IMR-90 (cell line): ENCODE measurements around the gene DISP1. TPM values are rescaled to one million over a fixed set of nuclear protein-coding genes. Genes with fewer than 3 reads are reported as not detected.

Experiments
- ATAC-seq: fragments of 200-7000 bp; cut with Tn5 transposase; 2 replicates; pipeline ENCODE4 v1.9.1; 2020; ENCODE audit warnings: low read depth, mild to moderate bottlenecking, moderate library complexity
- BruUV-seq: library from RNA; stranded (reverse); fragments of 400-500 nt; replicated peaks from 2 replicates; lab custom pipeline; 2021; lab: Mats Ljungman, UMichigan
- CTCF ChIA-PET: fragments of 300-600 bp; formaldehyde crosslinking; extraction: SDS; loops from one replicate; lab custom pipeline; 2021; ENCODE audit warnings: antibody characterized with exemption; lab: Yijun Ruan, JAX
- POLR2A ChIA-PET: fragments of 300-600 bp; sonication (Branson Sonifier 250); formaldehyde crosslinking; loops from one replicate; lab custom pipeline; 2022; ENCODE audit warnings: antibody characterized with exemption; ENCODE audit not compliant: unreplicated experiment; lab: Charles Lee
- DNase-seq: peaks from one replicate; pipeline ENCODE4 v3.0.0; 2013
- H2AFZ ChIP-seq: replicated peaks from 2 replicates; pipeline ENCODE3; 2013; ENCODE audit warnings: low read length, mild to moderate bottlenecking; ENCODE audit not compliant: poor library complexity
- H2AK5ac ChIP-seq: 2 replicates; pipeline ENCODE4 v1.6.1; 2013; ENCODE audit warnings: low read depth, low read length, inconsistent platforms
- H2AK9ac ChIP-seq: replicated peaks from 2 replicates; pipeline ENCODE3; 2013; ENCODE audit warnings: mild to moderate bottlenecking, low read depth, low read length, moderate library complexity; ENCODE audit not compliant: poor library complexity
- H2BK120ac ChIP-seq: 2 replicates; pipeline ENCODE4 v1.6.1; 2013; ENCODE audit warnings: low read depth, low read length, inconsistent platforms
- H2BK15ac ChIP-seq: 3 replicates; pipeline ENCODE4 v1.6.1; 2013; ENCODE audit warnings: low read depth, low read length, inconsistent platforms
- H2BK20ac ChIP-seq: 2 replicates; pipeline ENCODE4 v1.6.1; 2013; ENCODE audit warnings: low read depth, mild to moderate bottlenecking, inconsistent platforms, low read length, moderate library complexity
- H2BK5ac ChIP-seq: 2 replicates; pipeline ENCODE4 v1.6.1; 2013; ENCODE audit warnings: mild to moderate bottlenecking, low read depth, low read length, inconsistent platforms; ENCODE audit not compliant: poor library complexity, severe bottlenecking
- H3K14ac ChIP-seq: replicated peaks from 2 replicates; pipeline ENCODE4 v1.6.1; 2013; ENCODE audit warnings: low read depth, low read length, inconsistent platforms
- H3K18ac ChIP-seq: 2 replicates; pipeline ENCODE4 v1.6.1; 2013; ENCODE audit warnings: low read depth, low read length, control low read depth
- H3K23ac ChIP-seq: 2 replicates; pipeline ENCODE4 v1.6.1; 2013; ENCODE audit warnings: low read depth, low read length, inconsistent platforms
- H3K27ac ChIP-seq: 2 replicates; pipeline ENCODE4 v1.5.1; 2013; ENCODE audit warnings: mild to moderate bottlenecking, control low read depth, low read length; ENCODE audit not compliant: insufficient read depth
- H3K27me3 ChIP-seq: 2 replicates; pipeline ENCODE4 v1.6.1; 2013; ENCODE audit warnings: low read length; ENCODE audit not compliant: control insufficient read depth, insufficient read depth
- H3K36me3 ChIP-seq: 2 replicates; pipeline ENCODE4 v1.6.1; 2013; ENCODE audit warnings: low read length, mixed read lengths; ENCODE audit not compliant: control insufficient read depth, insufficient read depth
- H3K4ac ChIP-seq: 2 replicates; pipeline ENCODE4 v1.6.1; 2013; ENCODE audit warnings: low read depth, low read length, inconsistent platforms
- H3K4me1 ChIP-seq: 2 replicates; pipeline ENCODE4 v1.6.1; 2013; ENCODE audit warnings: low read length, mixed read lengths; ENCODE audit not compliant: control insufficient read depth, insufficient read depth
- H3K4me2 ChIP-seq: 2 replicates; pipeline ENCODE4 v1.6.1; 2013; ENCODE audit warnings: low read depth, mild to moderate bottlenecking, control low read depth, low read length, moderate library complexity
- H3K4me3 ChIP-seq: 2 replicates; pipeline ENCODE4 v1.5.1; 2013; ENCODE audit warnings: low read depth, mild to moderate bottlenecking, control low read depth, low read length, moderate library complexity; ENCODE audit not compliant: insufficient read depth
- H3K56ac ChIP-seq: 2 replicates; pipeline ENCODE4 v1.6.1; 2013; ENCODE audit warnings: low read length, inconsistent platforms; ENCODE audit not compliant: insufficient read depth; ENCODE audit errors: extremely low read depth
- H3K79me1 ChIP-seq, 2 experiments: 2 replicates each; pipeline ENCODE4 v1.6.1; 2013; ENCODE audit warnings: low read length in 2 of 2, inconsistent platforms in 1 of 2, low read depth in 1 of 2
- H3K9ac ChIP-seq: 2 replicates; pipeline ENCODE4 v1.6.1; 2013; ENCODE audit warnings: low read depth, low read length, control low read depth
- H3K9me1 ChIP-seq: 2 replicates; pipeline ENCODE4 v1.6.1; 2013; ENCODE audit warnings: low read length, inconsistent platforms; ENCODE audit not compliant: insufficient read depth
- H3K9me3 ChIP-seq: 2 replicates; pipeline ENCODE4 v1.6.1; 2013; ENCODE audit warnings: low read length; ENCODE audit not compliant: control insufficient read depth, insufficient read depth
- H4K20me1 ChIP-seq: 2 replicates; pipeline ENCODE4 v1.6.1; 2013; ENCODE audit warnings: low read length, inconsistent platforms; ENCODE audit not compliant: insufficient read depth
- H4K5ac ChIP-seq: 2 replicates; pipeline ENCODE4 v1.6.1; 2013; ENCODE audit warnings: mild to moderate bottlenecking, low read depth, low read length, control low read depth
- H4K8ac ChIP-seq, 2 experiments: 2 replicates each; pipeline ENCODE4 v1.6.1; 2013; ENCODE audit warnings: low read depth in 2 of 2, low read length in 2 of 2, control low read depth in 1 of 2, inconsistent platforms in 1 of 2
- H4K91ac ChIP-seq: 2 replicates; pipeline ENCODE4 v1.6.1; 2013; ENCODE audit warnings: low read depth, low read length, inconsistent platforms; ENCODE audit not compliant: insufficient read depth
- BHLHE40 ChIP-seq: fragments of 150-350 bp; IDR thresholded peaks from 2 replicates; pipeline ENCODE4 v1.6.1; 2016; ENCODE audit warnings: mild to moderate bottlenecking, low read depth, low read length
- MAFK ChIP-seq: IDR thresholded peaks from 2 replicates; pipeline ENCODE4 v1.6.1; 2012; ENCODE audit warnings: low read depth, low read length, improper control_type of control experiment
- MAZ ChIP-seq: IDR thresholded peaks from 2 replicates; pipeline ENCODE4 v1.6.1; 2012; ENCODE audit warnings: low read depth, mild to moderate bottlenecking, low read length, improper control_type of control experiment, moderate library complexity, borderline replicate concordance
- MXI1 ChIP-seq: IDR thresholded peaks from 2 replicates; pipeline ENCODE4 v1.6.1; 2012; ENCODE audit warnings: low read depth, mild to moderate bottlenecking, low read length, moderate library complexity, borderline replicate concordance
- NFE2L2 ChIP-seq: fragments of 150-350 bp; IDR thresholded peaks from 2 replicates; pipeline ENCODE4 v1.6.1; 2016; ENCODE audit warnings: low read depth, mild to moderate bottlenecking, low read length
- POLR2A ChIP-seq: IDR thresholded peaks from 2 replicates; pipeline ENCODE4 v1.6.1; 2012; ENCODE audit warnings: mild to moderate bottlenecking, low read depth, low read length
- RAD21 ChIP-seq: IDR thresholded peaks from 2 replicates; pipeline ENCODE4 v1.6.1; 2012; ENCODE audit warnings: low read length, improper control_type of control experiment
- RFX5 ChIP-seq: IDR thresholded peaks from 2 replicates; pipeline ENCODE4 v1.8.0; 2012; ENCODE audit warnings: low read depth, mild to moderate bottlenecking, low read length, moderate library complexity
- SMC3 ChIP-seq: fragments of 150-350 bp; IDR thresholded peaks from 2 replicates; pipeline ENCODE4 v1.6.1; 2016; ENCODE audit warnings: low read depth, mild to moderate bottlenecking, antibody characterized with exemption, low read length, moderate library complexity
- WGBS, 2 experiments: methylation state at CpG; one replicate each; pipeline versions ENCODE4 v1.1.5 to v1.1.7; 2013; ENCODE audit warnings: missing lambda C conversion rate in 2 of 2; ENCODE audit not compliant: insufficient read length in 1 of 2; ENCODE audit errors: extremely low coverage in 2 of 2; 5-methylcytosine and 5-hydroxymethylcytosine counted together
- dilution Hi-C: fragments of 300-500 bp; cut with HindIII; formaldehyde crosslinking; loops from one replicate; pipeline ENCODE4 v1.14.3; 2018; ENCODE audit warnings: low sequenced_read_pairs; ENCODE audit not compliant: unreplicated experiment
- in situ Hi-C: fragments of 300-500 bp; cut with MboI; formaldehyde crosslinking; loops from 3 replicates; pipeline ENCODE4 v1.14.3; 2019; ENCODE audit warnings: low sequenced_read_pairs, inconsistent platforms, mixed read lengths
- intact Hi-C: fragments of 100-400 bp; cut with micrococcal nuclease; formaldehyde crosslinking; loops from 2 replicates; pipeline ENCODE4 v1.10.0; 2022
- polyA plus RNA-seq, 3 experiments: library from polyadenylated mRNA; depleted of rRNA; stranded (reverse); fragments of >200 nt; gene quantifications; 2 replicates each; pipeline ENCODE4 v1.2.3, GENCODE V29; 2012; ENCODE audit warnings: low replicate concordance in 1 of 3
- total RNA-seq: library from RNA; depleted of rRNA; stranded (reverse); fragments of >200 nt; gene quantifications from 2 replicates; pipeline ENCODE4 v1.2.3, GENCODE V29; 2012
- TF ChIP-seq, protein P1 (sequence below): fragments of 150-350 bp; IDR thresholded peaks from 2 replicates; pipeline ENCODE4 v1.6.1; 2016; ENCODE audit warnings: low read depth, mild to moderate bottlenecking, low read length, moderate library complexity, borderline replicate concordance
- TF ChIP-seq, protein P2 (sequence below): conservative IDR thresholded peaks from 2 replicates; pipeline ENCODE4 v1.5.1; 2012; ENCODE audit warnings: mild to moderate bottlenecking, low read depth, low read length, improper control_type of control experiment

DISP1 gene
- total and polyA plus RNA-seq, 2 of the 4 experiments (the other 2 are of a cell fraction): 3.3 to 5.2 TPM

DNA sequence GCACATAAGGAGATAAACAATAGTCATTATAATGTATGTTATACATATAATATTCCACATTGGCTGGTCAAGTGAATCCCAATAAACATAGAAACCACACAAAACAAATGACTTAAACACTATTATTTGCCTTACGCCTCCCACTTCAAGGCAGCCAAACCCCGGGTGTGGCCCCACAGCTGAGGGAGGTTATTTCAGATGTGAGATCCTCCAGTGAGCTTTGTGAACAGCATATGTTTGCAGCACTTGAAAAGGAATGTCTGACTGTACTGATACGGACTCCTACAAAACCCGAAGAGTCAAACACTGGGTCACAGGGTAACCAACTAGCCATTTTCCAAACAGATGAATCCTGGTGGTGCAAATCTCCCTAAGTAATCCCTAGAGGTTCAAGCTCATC is 27.1 kb upstream of the DISP1 start:
- Histone ChIP-seq H3K4ac (no peak overlapping the region), H2BK120ac (no peak overlapping the region), H3K56ac (no peak overlapping the region), H4K20me1 (no peaks in the 10 kb centered on the region), H3K27ac (no peak overlapping the region), H3K9me3 (no peaks in the 10 kb centered on the region), H4K91ac (no peak overlapping the region), H3K9me1 (no peaks in the 10 kb centered on the region; the same call in 1 of the 2 replicates), H2BK20ac (no peak overlapping the region), H3K23ac (no peak overlapping the region), H2AFZ (no peak overlapping the region), H3K27me3 (peaks cover 22% of the 10 kb centered on the region), H3K14ac (no peak overlapping the region), H4K8ac (no peak overlapping the region), H3K4me2 (no peak overlapping the region), H3K79me1 (no peaks in the 10 kb centered on the region), H3K18ac (no peak overlapping the region), H3K9ac (no peak overlapping the region), H4K5ac (no peak overlapping the region), H3K4me1 (no peaks in the 10 kb centered on the region), H3K4me3 (no peak overlapping the region), H3K36me3 (no peaks in the 10 kb centered on the region), H2AK9ac (no peak overlapping the region), H2AK5ac (no peak overlapping the region), H2BK5ac (no peak overlapping the region), H2BK15ac (no peak overlapping the region)
- dilution Hi-C loops (loop anchor here (25.0 kb wide), 1 partner anchor 300 kb away; no protein-coding TSS in a partner anchor), intact Hi-C loops (no loop called here), in situ Hi-C loops (no loop called here)
- ATAC-seq (no peak), DNase-seq (no peak)
- TF ChIP-seq RFX5 (no peak), MAFK (no peak), RAD21 (no peak), NFE2L2 (no peak), POLR2A (no peak), SMC3 (no peak), MXI1 (no peak), BHLHE40 (no peak), MAZ (no peak)
- TF ChIP-seq, protein P1, sequence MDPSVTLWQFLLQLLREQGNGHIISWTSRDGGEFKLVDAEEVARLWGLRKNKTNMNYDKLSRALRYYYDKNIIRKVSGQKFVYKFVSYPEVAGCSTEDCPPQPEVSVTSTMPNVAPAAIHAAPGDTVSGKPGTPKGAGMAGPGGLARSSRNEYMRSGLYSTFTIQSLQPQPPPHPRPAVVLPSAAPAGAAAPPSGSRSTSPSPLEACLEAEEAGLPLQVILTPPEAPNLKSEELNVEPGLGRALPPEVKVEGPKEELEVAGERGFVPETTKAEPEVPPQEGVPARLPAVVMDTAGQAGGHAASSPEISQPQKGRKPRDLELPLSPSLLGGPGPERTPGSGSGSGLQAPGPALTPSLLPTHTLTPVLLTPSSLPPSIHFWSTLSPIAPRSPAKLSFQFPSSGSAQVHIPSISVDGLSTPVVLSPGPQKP: no peak
- TF ChIP-seq, protein P2, sequence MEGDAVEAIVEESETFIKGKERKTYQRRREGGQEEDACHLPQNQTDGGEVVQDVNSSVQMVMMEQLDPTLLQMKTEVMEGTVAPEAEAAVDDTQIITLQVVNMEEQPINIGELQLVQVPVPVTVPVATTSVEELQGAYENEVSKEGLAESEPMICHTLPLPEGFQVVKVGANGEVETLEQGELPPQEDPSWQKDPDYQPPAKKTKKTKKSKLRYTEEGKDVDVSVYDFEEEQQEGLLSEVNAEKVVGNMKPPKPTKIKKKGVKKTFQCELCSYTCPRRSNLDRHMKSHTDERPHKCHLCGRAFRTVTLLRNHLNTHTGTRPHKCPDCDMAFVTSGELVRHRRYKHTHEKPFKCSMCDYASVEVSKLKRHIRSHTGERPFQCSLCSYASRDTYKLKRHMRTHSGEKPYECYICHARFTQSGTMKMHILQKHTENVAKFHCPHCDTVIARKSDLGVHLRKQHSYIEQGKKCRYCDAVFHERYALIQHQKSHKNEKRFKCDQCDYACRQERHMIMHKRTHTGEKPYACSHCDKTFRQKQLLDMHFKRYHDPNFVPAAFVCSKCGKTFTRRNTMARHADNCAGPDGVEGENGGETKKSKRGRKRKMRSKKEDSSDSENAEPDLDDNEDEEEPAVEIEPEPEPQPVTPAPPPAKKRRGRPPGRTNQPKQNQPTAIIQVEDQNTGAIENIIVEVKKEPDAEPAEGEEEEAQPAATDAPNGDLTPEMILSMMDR: no peak
- ChIA-PET POLR2A (no interaction called here), CTCF (interaction anchor here (2.5 kb wide), 1 partner anchor 302 kb away, joined by 7 read pairs; no protein-coding TSS in a partner anchor)
- WGBS, 2 experiments: no CpG with 5 or more reads among the region's 4 CpGs
- no TSS peak for BruUV-seq
